Amygdala (tissue), 56 donors: ENCODE results near the gene FAM107B.
"Not testable (repeated sequence)": the region's sequence is repeated elsewhere in the genome, so short reads cannot be mapped to it uniquely, and the experiment has no call there.

ENCODE experiments used
- DNase-seq, 56 donors: peaks; one replicate each; lab custom pipeline; 2025; lab: John Stamatoyannopoulos, UW

FAM107B gene

DNA sequence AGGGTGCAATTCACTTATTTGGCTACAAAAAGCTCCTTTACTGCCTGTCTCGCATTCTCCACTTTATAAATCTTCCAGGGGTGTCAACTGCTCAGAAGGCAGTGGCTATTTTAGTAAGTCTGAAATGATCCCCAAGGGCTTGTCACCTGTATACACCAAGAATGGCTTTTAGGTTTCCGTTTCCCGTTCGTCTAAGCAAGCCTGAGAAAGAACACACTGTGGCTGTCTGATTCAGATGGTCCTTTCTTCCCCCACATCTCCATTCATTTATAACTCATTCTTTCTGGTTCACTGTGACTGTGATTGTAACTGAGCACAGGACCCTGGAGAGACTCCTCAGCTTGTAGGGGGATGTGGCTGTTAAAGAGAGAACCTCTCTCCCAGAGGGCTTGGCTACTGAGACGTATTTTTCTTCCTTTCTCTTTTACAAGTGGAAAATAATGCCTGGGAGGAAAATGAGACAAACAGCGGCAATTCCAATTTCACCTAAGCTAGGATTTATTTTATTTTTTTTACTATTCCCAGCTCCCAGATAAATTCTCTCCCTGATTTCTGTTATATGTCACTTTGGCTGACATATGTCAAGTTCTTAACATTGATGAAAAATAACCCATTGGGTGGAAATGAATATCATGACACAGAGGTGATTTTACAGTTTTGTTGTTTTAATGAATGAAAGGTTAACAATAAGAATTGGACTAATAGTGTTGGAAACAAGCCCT, 129.3 kb downstream of the FAM107B start:
- DNase-seq = no peak

GRCh38 chr10:14639637-14640036, 135.1 kb downstream of the FAM107B start:
- DNase-seq = no peak

- no peak for DNase-seq
Observed at GRCh38 chr10:14635043-14635710, 139.5 kb downstream of the FAM107B start.

- not testable (repeated sequence) for DNase-seq
Observed at GRCh38 chr10:14634572-14634971, 140.1 kb downstream of the FAM107B start.

GRCh38 chr10:14625765-14626525, 148.8 kb downstream of the FAM107B start:
- peak in 1 of 56 donors; percentile 7 for DNase-seq

DNA sequence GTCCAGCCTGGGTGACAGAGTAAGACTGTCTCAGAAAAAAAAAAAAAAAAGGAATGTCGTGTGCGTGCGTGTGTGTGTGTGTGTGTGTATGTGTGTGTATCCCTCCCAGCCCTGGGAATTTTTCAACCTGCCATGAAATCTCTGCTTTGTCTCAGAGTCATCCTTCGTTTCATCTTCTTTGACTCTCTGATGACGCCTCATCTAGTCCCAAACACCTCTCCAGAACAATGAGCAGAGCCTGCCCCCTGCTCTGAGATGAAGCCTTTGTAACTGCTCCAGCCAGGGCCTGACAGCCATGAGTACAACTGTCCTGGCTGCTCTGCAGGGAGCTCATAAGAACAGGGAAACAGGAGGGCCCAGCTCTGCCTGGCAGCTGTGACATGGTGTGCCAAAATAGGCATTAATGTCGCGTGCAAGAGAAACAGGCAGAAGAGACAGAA, 149.5 kb downstream of the FAM107B start:
- DNase-seq = peak in 19 of 56 donors; percentile 2 to 49 (median 25)

GRCh38 chr10:14624600-14624999, 150.1 kb downstream of the FAM107B start:
- DNase-seq = no peak

DNA sequence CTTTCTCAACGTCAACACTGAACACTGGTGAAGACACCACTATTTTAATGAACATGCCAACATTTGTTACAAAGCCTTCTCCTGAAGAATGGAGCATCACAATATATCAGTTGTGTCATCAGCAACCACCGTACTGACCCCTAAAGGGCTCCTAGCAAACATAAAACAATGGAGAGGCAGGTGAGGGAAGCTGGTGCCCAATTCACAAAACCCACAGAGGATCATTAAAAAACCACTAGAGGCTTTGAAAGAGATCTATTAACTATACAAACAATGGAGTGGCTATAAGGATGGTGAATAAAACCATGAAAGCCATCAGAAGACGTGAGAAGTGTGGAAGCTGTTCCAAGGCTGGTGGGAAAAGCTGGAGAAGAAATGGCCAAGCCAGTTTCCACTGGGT, 150.8 kb downstream of the FAM107B start:
- DNase-seq = no peak

DNA sequence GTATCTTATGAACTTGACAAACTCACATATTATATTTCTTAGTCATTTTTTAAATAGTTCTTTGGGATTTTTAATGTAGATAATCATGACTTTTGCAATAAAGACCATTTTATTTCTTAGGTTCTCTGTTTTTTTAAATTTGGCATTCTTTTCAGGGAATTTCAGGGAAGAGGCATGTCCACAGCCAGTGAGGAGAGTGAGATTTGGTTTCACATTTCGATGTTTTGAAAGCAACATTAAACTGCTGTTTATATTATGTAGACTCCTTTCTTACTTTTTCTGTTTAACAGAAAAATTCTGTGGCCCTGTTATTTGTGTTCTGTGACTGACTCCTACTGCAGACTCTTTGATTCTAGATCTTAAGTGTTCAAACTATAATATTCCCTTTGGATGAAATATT, 153.7 kb downstream of the FAM107B start:
- no peak for DNase-seq

GRCh38 chr10:14618674-14619073, 156.0 kb downstream of the FAM107B start:
- no peak for DNase-seq

- no peak for DNase-seq
Observed at GRCh38 chr10:14617852-14618251, 156.8 kb downstream of the FAM107B start.

GRCh38 chr10:14616955-14617730, 157.6 kb downstream of the FAM107B start:
- no peak for DNase-seq

DNA sequence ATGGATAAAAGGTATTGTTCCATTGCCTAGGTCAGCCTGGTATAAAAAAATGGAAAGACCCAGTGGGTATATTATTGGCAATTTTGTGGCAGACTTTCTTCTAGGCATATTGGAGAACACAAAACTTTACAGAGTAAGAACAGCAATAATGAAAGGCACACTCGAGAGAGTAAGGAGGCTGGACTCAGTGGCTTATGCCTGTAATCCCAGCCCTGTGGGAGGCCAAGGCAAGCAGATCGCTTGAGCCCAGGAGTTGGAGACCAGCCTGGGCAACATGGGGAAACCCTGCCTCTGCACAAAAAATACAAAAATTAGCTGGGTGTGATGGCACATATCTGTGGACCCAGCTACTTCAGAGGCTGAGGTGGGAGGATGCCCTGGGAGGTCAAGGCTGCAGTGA, 158.2 kb downstream of the FAM107B start:
- no peak for DNase-seq

DNA sequence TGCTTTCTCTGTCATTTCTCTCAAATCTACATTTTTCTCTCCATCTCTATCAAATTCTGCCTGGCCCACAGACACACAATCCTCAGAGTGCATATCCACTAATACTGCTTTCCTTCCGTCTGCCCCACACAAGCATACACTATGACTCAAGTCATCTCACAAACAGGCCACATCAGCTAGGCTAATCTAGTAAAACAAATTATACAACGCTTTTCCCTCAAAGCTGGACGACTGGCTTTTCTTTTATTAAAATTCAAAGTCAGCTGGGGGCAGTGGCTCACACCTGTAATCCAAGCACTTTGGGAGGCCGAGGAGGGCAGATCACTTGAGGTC, 161.1 kb downstream of the FAM107B start:
- no peak for DNase-seq

GRCh38 chr10:14612873-14613587, 161.7 kb downstream of the FAM107B start:
- no peak for DNase-seq

DNA sequence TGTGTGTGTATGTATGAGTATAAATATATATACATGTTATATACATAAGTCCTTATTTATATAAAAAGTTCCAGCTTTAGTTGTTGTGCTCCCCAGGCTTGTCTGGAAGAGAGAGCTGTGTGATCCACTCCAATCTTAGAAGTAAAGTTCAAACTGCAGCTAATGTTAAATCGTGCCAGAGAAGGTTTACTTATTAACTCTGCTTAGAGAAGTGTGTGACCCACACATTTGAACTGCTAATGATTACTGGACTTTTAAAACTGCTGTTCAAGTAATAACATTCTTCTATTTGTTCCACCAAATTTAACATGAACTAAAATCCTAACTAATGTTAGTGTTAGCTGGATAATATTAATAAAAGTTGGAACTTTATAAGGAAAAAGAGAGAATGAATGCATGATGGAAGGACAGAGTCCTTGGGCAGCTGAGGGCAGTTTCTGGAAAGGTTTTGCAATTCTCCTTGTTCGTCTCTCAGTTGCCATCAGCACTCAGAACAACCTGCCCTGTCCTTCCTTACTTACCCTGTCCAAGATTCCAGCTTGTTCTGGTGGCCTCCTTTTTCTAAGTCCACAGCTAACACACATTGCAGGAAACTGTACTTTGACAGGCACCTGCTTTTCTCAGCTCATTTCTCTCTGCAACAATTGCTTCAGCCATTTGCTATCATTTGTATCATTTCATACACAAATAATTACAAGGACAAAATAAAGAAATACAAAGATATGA, 162.6 kb downstream of the FAM107B start:
- no peak for DNase-seq

DNA sequence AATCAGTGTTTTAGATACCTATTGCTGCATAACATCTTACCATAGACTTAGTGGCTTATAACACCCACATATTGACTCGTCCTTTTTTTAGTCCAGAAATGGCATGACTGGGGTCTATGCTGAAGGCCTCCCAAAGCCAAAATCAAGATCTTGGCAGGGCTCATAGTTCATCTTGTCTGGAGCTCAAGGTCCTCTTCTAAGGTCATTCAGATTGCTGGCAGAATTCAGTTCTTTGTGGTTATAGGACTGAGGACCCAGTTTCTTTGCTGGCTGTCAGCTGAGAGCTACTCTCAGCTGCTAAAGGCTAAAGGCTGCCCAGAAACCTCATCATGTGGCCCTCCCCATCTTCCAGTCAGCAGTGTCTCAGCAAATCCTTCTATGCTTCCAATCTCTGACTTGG, 165.5 kb downstream of the FAM107B start:
- no peak for DNase-seq

- peak in 7 of 56 donors; percentile 5 to 31 (median 20) for DNase-seq
Observed at GRCh38 chr10:14608381-14609001, 166.2 kb downstream of the FAM107B start.

DNA sequence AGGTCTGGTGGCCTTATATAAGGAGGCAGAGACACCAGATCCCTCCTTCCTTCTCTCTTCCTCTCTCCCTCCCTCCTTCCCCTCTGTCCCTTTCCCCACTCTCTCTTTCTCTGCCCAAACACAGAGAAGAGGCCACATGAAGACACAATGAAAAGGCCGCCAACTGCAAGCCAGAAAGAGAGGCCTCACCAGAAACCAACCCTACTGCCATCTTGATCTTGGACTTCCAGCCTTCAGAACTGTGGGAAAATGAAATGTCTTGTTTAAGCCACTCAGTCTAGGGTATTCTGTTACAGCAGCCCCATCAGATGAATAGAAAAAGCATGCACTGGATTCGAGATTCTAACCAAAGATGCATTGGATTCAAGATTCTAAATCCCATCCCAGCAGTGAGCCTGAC, 168.1 kb downstream of the FAM107B start:
- DNase-seq = no peak
